ENCODE data around the gene PRORP.
"Not testable (repeated sequence)": the region's sequence is repeated elsewhere in the genome, so short reads cannot be mapped to it uniquely, and the experiment has no call there.

PRORP gene

GRCh38 chr14:35121887-35122695, at the start of gene PRORP, which contains the start of gene PPP2R3C:
Gene PRORP (plus strand): TSS chr14:35122552. CDS start chr14:35123246, 694 bp downstream.
Gene PPP2R3C (minus strand): TSS chr14:35121990. CDS start chr14:35121959, 31 bp downstream.
- peak; percentile 78 to 79 for DNase-seq

GRCh38 chr14:35073486-35073885, 48.9 kb upstream of the PRORP start:
- no peak for DNase-seq

- DNase-seq = no peak
Measured at GRCh38 chr14:35078082-35078481, 44.3 kb upstream of the PRORP start.

- DNase-seq = no peak
Measured at GRCh38 chr14:35079742-35080141, 42.6 kb upstream of the PRORP start.

GRCh38 chr14:35083530-35084150, 38.7 kb upstream of the PRORP start:
- no peak for DNase-seq

GRCh38 chr14:35085441-35085840, 36.9 kb upstream of the PRORP start:
- no peak for DNase-seq

- no peak for DNase-seq
Measured at GRCh38 chr14:35088514-35088913, 33.8 kb upstream of the PRORP start.

GRCh38 chr14:35094645-35095044, 27.7 kb upstream of the PRORP start:
- not testable (repeated sequence) for DNase-seq

GRCh38 chr14:35107866-35108265, 14.5 kb upstream of the PRORP start:
- no peak for DNase-seq

- no peak for DNase-seq
Measured at GRCh38 chr14:35112641-35113040, 9.7 kb upstream of the PRORP start.

GRCh38 chr14:35113308-35113950, 8.9 kb upstream of the PRORP start:
- DNase-seq = no peak

- DNase-seq = no peak
Measured at GRCh38 chr14:35114036-35114435, 8.3 kb upstream of the PRORP start.

GRCh38 chr14:35116242-35116641, 6.1 kb upstream of the PRORP start:
- DNase-seq = no peak

- DNase-seq = no peak
Measured at GRCh38 chr14:35117112-35117511, 5.2 kb upstream of the PRORP start.

- peak in 1 of 2 donors; percentile 7 for DNase-seq
Measured at GRCh38 chr14:35121026-35121886, 1.1 kb upstream of the PRORP start.

GRCh38 chr14:35122696-35123387, 490 bp downstream of the PRORP start:
- DNase-seq = peak in 1 of 2 donors; percentile 1

GRCh38 chr14:35123388-35123703, 994 bp downstream of the PRORP start:
- no peak for DNase-seq

GRCh38 chr14:35124127-35124526, 1.8 kb downstream of the PRORP start:
- no peak for DNase-seq

- DNase-seq = no peak
Measured at GRCh38 chr14:35133542-35134328, 11.4 kb downstream of the PRORP start.

- DNase-seq = no peak
Measured at GRCh38 chr14:35134329-35135123, 12.2 kb downstream of the PRORP start.

GRCh38 chr14:35138585-35138984, 16.2 kb downstream of the PRORP start:
- no peak for DNase-seq

Measured in stimulated activated CD4-positive, alpha-beta T cell treated with anti-CD3 and anti-CD28 coated beads, Interleukin-2, amount 100 ng/mL, for 48 hours (primary cell).